HEK293 (cell line): Measurements from ENCODE around the gene PRKCE.

Experiments used
- SP2 ChIP-seq: fragments of 450-650 bp; formaldehyde crosslinking; IDR thresholded peaks from 2 replicates; pipeline ENCODE4 v1.5.1; 2016; ENCODE audit warnings: missing biosample characterization, missing genetic modification characterization
- ZNF133 ChIP-seq: fragments of 450-650 bp; formaldehyde crosslinking; IDR thresholded peaks from 2 replicates; pipeline ENCODE4 v1.5.1; 2016; ENCODE audit warnings: missing biosample characterization, missing genetic modification characterization
- ZNF175 ChIP-seq: fragments of 450-650 bp; formaldehyde crosslinking; IDR thresholded peaks from 2 replicates; pipeline ENCODE4 v1.5.1; 2016; ENCODE audit warnings: missing biosample characterization, missing genetic modification characterization
- ZNF274 ChIP-seq, 2 experiments: fragments of 200-500 bp in 1 of 2; fragments of 450-650 bp in 1 of 2; sonication (Bioruptor generic) in 1 of 2; formaldehyde crosslinking in 1 of 2; IDR thresholded peaks; 2 replicates each; pipeline versions ENCODE4 v1.5.1 to v1.6.1; 2014 to 2016; ENCODE audit warnings: borderline replicate concordance in 1 of 2, inconsistent platforms in 1 of 2, low read length in 1 of 2, missing biosample characterization in 1 of 2, missing genetic modification characterization in 1 of 2
- ZNF404 ChIP-seq: fragments of 450-650 bp; formaldehyde crosslinking; IDR thresholded peaks from 2 replicates; pipeline ENCODE4 v1.5.1; 2017; ENCODE audit warnings: missing biosample characterization, missing genetic modification characterization
- ZNF510 ChIP-seq: fragments of 450-650 bp; formaldehyde crosslinking; IDR thresholded peaks from 2 replicates; pipeline ENCODE4 v1.5.1; 2018; ENCODE audit warnings: mild to moderate bottlenecking, missing genetic modification characterization, missing biosample characterization; ENCODE audit not compliant: insufficient replicate concordance
- ZNF514 ChIP-seq: fragments of 450-650 bp; formaldehyde crosslinking; IDR thresholded peaks from 2 replicates; pipeline ENCODE4 v1.5.1; 2016; ENCODE audit warnings: missing biosample characterization, missing genetic modification characterization
- ZNF670 ChIP-seq: fragments of 450-650 bp; formaldehyde crosslinking; IDR thresholded peaks from 2 replicates; pipeline ENCODE4 v1.5.1; 2016; ENCODE audit warnings: missing biosample characterization, missing genetic modification characterization, low read depth
- ZSCAN30 ChIP-seq: fragments of 450-650 bp; IDR thresholded peaks from 2 replicates; pipeline ENCODE4 v1.5.1; 2018; ENCODE audit warnings: missing biosample characterization, mild to moderate bottlenecking, missing genetic modification characterization, moderate library complexity
- TF ChIP-seq, protein P1 (sequence below): fragments of 450-650 bp; formaldehyde crosslinking; IDR thresholded peaks from 2 replicates; pipeline ENCODE4 v1.5.1; 2016; ENCODE audit warnings: missing biosample characterization, missing genetic modification characterization
- TF ChIP-seq, protein P2 (sequence below): fragments of 450-650 bp; formaldehyde crosslinking; IDR thresholded peaks from 2 replicates; pipeline ENCODE4 v1.5.1; 2016; ENCODE audit warnings: missing biosample characterization, missing genetic modification characterization
- TF ChIP-seq, protein P3 (sequence below): fragments of 450-650 bp; formaldehyde crosslinking; IDR thresholded peaks from 2 replicates; pipeline ENCODE4 v1.5.1; 2017; ENCODE audit warnings: missing biosample characterization, mild to moderate bottlenecking, missing genetic modification characterization, moderate library complexity
- TF ChIP-seq, protein P4 (sequence below): fragments of 450-650 bp; formaldehyde crosslinking; IDR thresholded peaks from 2 replicates; pipeline ENCODE4 v1.5.1; 2016; ENCODE audit warnings: missing biosample characterization, missing genetic modification characterization

DNA sequence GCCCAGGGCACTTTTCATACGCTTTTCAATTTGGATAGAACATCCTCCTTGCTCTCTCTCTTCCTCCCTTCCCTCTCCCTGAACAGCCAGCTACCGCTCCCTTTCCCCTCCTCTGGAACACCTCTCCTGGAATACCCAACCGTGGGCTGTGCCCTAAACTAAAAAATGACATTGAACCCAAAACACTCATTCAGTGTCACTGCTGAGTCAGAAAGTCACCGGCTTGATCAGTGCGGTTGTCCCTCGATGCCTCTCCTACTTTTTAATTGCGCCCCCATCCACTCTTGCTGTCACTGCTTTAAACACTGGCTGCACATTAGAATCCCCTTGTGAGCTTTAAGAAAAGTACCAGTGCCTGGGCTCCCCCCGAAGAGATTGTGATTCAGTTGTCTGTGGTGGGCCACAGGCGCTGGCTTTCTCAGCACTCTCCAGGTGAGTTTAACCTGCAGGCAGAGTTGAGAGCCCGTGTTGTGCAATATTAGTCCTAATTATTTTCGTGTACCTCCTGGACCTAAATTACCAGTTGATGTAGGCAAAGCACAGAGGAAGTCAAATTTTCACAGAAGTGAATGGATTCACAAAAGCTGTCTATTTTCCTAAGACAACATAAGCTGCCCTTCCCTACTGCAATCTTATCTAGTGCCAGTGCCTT is 302.0 kb downstream of the PRKCE start:
- TF ChIP-seq, protein P1, sequence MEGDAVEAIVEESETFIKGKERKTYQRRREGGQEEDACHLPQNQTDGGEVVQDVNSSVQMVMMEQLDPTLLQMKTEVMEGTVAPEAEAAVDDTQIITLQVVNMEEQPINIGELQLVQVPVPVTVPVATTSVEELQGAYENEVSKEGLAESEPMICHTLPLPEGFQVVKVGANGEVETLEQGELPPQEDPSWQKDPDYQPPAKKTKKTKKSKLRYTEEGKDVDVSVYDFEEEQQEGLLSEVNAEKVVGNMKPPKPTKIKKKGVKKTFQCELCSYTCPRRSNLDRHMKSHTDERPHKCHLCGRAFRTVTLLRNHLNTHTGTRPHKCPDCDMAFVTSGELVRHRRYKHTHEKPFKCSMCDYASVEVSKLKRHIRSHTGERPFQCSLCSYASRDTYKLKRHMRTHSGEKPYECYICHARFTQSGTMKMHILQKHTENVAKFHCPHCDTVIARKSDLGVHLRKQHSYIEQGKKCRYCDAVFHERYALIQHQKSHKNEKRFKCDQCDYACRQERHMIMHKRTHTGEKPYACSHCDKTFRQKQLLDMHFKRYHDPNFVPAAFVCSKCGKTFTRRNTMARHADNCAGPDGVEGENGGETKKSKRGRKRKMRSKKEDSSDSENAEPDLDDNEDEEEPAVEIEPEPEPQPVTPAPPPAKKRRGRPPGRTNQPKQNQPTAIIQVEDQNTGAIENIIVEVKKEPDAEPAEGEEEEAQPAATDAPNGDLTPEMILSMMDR (tag by site-specific recombination), result no peak
- no peak for TF ChIP-seq ZNF133 (tag by site-specific recombination)
- TF ChIP-seq ZNF510 (tag by site-specific recombination), result no peak
- TF ChIP-seq, protein P2, sequence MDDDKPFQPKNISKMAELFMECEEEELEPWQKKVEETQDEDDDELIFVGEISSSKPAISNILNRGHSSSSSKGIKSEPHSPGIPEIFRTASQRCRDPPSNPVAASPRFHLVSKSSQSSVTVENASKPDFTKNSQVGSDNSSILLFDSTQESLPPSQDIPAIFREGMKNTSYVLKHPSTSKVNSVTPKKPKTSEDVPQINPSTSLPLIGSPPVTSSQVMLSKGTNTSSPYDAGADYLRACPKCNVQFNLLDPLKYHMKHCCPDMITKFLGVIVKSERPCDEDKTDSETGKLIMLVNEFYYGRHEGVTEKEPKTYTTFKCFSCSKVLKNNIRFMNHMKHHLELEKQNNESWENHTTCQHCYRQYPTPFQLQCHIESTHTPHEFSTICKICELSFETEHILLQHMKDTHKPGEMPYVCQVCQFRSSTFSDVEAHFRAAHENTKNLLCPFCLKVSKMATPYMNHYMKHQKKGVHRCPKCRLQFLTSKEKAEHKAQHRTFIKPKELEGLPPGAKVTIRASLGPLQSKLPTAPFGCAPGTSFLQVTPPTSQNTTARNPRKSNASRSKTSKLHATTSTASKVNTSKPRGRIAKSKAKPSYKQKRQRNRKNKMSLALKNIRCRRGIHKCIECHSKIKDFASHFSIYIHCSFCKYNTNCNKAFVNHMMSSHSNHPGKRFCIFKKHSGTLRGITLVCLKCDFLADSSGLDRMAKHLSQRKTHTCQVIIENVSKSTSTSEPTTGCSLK, result no peak
- TF ChIP-seq SP2 (tag by site-specific recombination), result no peak
- TF ChIP-seq ZNF404 (tag by site-specific recombination), result no peak
- no peak for TF ChIP-seq ZNF175 (tag by site-specific recombination)
- no peak for TF ChIP-seq ZNF670
- TF ChIP-seq ZNF274 (IDR thresholded peaks at IDR 0.05; ENCODE audit: low read length), result no peak
- TF ChIP-seq ZNF274 (tag by site-specific recombination; IDR thresholded peaks at IDR 0.05; ENCODE audit: borderline replicate concordance), result no peak
- no peak for TF ChIP-seq ZNF514 (tag by site-specific recombination)
- TF ChIP-seq, protein P3, sequence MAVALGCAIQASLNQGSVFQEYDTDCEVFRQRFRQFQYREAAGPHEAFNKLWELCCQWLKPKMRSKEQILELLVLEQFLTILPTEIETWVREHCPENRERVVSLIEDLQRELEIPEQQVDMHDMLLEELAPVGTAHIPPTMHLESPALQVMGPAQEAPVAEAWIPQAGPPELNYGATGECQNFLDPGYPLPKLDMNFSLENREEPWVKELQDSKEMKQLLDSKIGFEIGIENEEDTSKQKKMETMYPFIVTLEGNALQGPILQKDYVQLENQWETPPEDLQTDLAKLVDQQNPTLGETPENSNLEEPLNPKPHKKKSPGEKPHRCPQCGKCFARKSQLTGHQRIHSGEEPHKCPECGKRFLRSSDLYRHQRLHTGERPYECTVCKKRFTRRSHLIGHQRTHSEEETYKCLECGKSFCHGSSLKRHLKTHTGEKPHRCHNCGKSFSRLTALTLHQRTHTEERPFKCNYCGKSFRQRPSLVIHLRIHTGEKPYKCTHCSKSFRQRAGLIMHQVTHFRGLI, result no peak
- TF ChIP-seq, protein P4, sequence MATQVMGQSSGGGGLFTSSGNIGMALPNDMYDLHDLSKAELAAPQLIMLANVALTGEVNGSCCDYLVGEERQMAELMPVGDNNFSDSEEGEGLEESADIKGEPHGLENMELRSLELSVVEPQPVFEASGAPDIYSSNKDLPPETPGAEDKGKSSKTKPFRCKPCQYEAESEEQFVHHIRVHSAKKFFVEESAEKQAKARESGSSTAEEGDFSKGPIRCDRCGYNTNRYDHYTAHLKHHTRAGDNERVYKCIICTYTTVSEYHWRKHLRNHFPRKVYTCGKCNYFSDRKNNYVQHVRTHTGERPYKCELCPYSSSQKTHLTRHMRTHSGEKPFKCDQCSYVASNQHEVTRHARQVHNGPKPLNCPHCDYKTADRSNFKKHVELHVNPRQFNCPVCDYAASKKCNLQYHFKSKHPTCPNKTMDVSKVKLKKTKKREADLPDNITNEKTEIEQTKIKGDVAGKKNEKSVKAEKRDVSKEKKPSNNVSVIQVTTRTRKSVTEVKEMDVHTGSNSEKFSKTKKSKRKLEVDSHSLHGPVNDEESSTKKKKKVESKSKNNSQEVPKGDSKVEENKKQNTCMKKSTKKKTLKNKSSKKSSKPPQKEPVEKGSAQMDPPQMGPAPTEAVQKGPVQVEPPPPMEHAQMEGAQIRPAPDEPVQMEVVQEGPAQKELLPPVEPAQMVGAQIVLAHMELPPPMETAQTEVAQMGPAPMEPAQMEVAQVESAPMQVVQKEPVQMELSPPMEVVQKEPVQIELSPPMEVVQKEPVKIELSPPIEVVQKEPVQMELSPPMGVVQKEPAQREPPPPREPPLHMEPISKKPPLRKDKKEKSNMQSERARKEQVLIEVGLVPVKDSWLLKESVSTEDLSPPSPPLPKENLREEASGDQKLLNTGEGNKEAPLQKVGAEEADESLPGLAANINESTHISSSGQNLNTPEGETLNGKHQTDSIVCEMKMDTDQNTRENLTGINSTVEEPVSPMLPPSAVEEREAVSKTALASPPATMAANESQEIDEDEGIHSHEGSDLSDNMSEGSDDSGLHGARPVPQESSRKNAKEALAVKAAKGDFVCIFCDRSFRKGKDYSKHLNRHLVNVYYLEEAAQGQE (tag by site-specific recombination), result no peak
- TF ChIP-seq ZSCAN30 (tag by site-specific recombination), result no peak
